ENCODE results near the gene PSIP1. TPM values are rescaled to one million over a fixed set of nuclear protein-coding genes. Genes with fewer than 3 reads are reported as not detected.
"Not testable (repeated sequence)": the region's sequence is repeated elsewhere in the genome, so short reads cannot be mapped to it uniquely, and the experiment has no call there.

PSIP1 gene
- polyA plus RNA-seq, 1 donor = 68.4 TPM

DNA sequence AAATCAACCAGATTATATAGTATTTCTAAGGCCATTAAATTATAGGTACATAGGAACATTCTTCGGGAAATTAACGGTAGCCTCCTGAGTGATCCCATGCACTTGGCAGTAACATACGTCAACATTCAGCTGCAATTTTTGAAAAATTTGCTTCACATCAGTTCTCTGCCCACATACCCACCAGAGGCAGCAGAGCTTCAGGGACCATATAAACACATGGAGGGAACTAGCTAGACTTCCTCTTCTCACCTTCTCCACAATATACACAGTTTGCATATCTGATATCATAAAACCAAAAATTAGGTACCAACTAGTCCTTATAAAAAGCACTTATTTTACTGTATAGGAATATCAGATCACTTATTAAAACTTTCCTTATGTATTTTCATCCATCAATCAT is 4.8 kb downstream of the PSIP1 start:
- DNase-seq (ENCODE audit: low read depth) = no peak

DNA sequence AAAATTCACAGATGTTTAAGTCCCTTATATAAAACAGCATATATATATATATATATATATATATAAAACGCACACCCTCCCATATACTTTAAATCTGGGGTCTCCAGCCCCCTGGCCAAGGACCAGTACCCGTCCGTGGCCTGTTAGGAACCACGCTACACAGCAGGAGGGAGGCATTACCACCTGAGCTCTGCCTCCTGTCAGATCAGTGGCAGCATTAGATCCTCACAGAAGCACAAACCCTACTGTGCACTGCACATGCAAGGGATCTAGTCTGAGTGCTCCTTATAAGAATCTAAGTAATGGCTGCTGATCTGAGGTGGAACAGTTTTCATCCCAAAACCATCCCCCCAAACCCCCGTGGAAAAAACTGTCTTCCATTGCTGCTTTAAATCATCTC is 9.0 kb downstream of the PSIP1 start:
- no peak for DNase-seq (ENCODE audit: low read depth)

GRCh38 chr9:15501179-15501578 is 9.6 kb downstream of the PSIP1 start:
- DNase-seq (ENCODE audit: low read depth) = no peak

GRCh38 chr9:15499139-15499538 is 11.6 kb downstream of the PSIP1 start:
- no peak for DNase-seq (ENCODE audit: low read depth)

GRCh38 chr9:15498246-15498995 is 12.3 kb downstream of the PSIP1 start:
- DNase-seq (ENCODE audit: low read depth) = no peak

DNA sequence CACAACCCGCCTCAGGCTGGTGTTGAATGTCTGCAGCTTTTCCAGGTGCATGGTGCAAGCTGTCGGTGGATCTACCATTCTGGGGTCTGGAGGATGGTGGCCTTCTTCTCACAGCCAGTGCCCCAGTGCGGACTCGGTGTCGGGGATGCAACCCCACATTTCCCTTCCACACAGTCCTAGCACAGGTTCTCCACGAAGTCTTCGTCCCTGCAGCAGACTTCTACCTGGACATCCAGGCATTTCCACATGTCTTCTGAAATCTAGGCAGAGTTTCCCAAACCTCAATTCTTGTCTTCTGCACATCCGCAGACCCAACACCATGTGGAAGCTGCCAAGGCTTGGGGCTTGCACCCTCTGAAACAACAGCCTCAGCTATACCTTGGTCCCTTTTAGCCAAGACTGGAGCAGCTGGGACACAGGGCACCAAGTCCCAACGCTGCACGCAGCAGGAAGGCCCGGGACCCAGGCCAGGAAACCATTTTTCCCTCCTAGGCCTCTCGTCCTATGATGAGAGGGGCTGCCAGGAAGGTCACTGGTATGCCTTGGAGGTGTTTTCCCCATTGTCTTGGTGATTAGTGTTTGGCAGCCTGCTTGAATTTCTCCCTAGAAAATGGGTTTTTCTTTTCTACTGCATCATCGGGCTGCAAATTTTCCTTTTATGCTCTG is 18.2 kb downstream of the PSIP1 start:
- no peak for DNase-seq (ENCODE audit: low read depth)

DNA sequence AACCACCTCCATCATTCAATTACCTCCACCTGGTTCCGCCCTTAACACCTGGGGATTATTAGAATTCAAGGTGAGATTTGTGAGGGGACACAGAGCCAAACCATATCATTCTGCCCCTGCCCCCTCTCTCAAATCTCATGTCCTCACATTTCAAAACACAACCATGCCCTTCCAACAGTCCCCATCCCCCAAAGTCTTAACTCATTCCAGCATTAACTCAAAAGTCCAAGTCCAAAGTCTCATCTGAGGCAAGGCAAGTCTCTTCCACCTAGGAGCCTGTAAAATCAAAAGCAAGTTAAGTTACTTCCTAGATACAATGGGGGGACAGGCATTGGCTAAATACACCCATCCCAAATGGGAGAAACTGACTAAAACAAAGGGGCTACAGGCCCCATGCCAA is 18.8 kb downstream of the PSIP1 start:
- no peak for DNase-seq (ENCODE audit: low read depth)

DNA sequence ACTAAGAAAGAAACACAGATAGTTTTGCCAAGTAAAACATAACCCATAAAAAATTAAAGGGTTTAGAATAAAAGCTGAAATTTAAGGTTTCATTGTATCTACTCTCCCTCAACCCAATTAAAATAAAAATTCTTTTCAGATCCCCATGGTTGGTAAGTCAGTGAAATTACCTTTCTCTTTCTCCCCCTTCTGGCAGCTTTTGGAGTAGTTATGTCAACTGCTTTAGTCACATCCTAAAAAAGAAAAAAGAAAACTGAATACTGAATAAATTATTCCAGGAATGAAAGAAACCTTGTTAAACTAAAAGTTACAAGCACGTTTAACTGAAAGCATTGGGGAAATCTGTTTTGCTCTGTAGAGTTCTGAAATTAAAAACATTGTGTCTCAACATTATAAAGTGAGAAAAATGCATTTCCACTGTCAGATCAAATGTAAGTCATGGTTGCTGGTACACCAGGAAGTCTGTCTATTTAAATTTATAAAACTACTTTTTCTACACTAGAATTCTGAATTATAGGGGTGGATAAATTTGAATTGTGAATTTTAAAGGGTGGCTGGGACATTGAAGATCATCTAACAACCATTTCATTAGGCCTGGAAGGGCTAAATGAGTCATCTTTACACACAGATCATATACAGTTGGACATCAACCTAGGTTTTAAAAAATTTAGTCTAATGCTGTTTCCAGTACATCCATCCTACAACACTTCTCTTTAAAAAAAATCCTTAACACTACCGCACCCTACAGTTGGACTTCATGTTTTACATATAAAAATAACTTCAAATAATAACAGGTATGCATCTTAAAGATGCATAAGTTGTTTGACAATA is 24.7 kb downstream of the PSIP1 start:
- no peak for DNase-seq (ENCODE audit: low read depth)

GRCh38 chr9:15484802-15485201 is 26.0 kb downstream of the PSIP1 start:
- no peak for DNase-seq (ENCODE audit: low read depth)

- DNase-seq (ENCODE audit: low read depth) = no peak
These were observed 28.6 kb downstream of the PSIP1 start for GRCh38 chr9:15482146-15482545.

DNA sequence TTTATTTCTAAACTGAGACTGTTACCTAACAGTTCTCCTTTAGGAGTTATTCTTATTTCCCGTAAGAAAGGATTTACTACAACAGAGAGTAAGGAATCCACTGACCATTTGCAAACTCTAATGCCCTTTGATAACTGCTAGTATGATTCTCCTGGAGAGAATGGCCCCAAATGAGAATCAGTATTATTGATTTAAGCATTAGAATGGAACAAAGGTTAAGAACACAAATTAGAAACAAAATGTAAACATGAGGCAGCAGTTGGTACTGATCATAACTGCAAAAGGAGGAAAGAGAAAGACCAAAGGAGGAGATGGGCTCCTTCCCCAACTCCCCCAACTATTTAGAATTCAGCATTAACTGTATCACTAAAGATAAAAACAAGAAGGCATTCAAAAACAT is 30.7 kb downstream of the PSIP1 start:
- DNase-seq (ENCODE audit: low read depth) = no peak

DNA sequence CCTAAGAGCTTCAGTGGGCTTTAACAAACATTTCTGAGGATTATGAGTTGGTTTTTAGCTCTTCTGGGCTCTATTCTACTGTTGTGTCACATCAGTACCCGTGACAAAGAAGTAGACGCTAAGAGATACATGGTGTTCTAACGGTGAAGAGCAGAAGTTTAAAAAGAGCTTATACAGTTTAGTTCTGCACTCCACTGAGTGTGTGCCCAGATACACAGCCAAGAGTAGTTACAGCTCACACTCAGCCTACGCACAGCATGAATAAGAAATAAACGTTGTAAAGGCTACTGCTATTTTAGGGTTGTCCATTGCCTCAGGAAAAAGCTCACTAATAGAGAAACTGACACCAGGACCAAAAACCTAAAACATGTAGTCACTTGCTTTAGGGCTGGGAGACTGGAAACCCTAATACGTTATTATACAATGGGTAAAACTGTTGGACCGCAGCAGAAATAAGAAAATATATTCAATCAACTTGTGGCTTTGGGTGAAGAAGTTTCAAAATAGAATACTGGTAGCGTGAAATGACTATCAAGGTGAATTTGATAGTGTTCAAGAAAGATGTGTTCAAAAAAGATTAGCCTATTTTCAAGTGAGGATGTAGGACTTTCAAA is 34.7 kb downstream of the PSIP1 start:
- DNase-seq (ENCODE audit: low read depth) = no peak

DNA sequence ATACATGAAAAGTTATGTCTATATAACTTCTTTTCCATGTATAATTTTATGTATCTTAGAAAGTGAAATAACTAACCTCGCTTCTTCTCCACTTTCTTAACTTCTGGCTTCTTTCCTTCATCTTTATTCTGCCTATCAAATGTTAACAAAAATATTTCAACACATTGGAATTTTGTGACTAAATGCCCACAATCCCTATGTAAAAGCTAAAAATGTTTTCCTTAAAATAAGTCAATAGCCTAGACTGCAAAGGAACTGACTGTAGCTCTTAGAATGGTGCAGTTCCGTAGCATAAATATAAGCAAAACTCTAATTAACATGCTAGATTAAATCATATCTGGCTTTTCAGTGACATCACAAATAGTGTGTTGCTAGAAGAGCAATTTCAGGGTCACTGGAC is 40.9 kb downstream of the PSIP1 start:
- no peak for DNase-seq (ENCODE audit: low read depth)

DNA sequence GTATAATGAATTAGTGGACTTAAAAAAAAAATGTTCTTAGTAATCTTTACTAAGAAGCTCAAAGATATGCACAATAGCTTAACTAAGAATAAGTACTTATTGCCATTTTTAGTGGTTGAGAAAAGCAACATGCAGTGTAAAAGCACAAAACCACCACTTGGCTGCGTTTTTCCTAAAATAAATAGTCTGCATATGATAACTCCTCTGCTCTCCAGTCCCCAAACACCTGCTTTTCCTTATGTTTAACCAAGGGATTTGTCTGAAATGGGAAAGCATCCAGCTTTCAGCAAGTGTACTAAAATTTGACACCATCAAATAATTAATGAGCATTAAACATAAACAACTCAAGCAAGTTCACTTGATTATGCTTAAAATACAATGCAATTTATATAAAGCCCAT is 41.4 kb downstream of the PSIP1 start:
- DNase-seq (ENCODE audit: low read depth) = no peak

DNA sequence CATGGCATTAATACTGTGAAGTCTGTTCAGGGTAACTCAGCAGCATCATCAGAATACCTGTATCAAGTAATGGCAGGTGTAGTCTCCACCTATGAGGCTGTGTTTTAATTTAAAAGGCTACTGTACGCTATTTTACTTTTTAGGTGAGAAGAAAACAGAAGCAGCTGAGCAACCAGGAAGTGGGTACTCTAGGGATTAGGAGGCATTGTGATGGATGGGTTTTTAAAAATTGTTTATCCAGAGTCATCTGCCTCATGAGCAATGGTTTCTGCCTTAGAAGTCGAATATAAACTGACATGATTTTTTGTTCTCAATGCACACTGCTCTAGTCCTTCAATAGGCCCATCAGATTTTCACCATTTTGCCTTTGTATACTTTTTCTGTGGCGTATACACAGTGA is 42.6 kb downstream of the PSIP1 start:
- DNase-seq (ENCODE audit: low read depth) = no peak

GRCh38 chr9:15461601-15462000 is 49.2 kb downstream of the PSIP1 start:
- no peak for DNase-seq (ENCODE audit: low read depth)

DNA sequence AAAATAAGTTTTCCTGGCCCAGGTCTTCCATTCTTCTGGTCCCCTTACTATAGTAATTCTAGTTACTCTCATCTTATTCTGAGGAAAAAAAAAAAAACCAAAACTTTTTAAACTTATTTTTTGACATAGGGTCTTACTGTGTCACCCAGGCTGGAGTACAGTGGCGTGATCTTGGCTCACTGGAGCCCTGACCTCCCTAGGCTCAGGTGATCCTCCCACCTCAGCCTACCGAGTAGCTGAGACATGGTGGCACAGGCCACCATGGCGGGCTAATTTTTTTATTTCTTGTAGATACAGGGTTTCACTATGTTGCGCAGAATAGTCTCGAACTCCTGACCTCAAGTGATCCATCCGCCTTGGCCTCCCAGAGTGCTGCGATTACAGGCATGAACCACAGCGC is 49.7 kb downstream of the PSIP1 start:
- no peak for DNase-seq (ENCODE audit: low read depth)

DNA sequence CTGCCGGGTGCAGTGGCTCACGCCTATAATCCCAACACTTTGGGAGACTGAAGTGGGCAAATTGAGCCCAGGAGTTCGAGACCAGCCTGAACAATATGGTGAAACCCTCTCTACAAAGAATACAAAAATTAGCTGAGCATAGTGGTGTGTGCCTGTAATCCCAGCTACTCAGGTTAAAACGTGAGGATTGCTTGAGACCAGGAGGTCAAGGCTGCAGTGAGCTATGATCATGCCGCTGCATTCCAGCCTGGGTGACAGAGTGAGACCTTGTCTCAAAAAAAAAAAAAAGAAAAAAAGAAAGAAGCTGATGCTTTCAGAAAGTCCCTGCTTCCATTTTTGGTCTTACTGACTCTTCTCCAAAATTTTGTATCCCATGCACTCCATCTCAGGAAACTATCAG is 56.8 kb downstream of the PSIP1 start:
- no peak for DNase-seq (ENCODE audit: low read depth)

DNA sequence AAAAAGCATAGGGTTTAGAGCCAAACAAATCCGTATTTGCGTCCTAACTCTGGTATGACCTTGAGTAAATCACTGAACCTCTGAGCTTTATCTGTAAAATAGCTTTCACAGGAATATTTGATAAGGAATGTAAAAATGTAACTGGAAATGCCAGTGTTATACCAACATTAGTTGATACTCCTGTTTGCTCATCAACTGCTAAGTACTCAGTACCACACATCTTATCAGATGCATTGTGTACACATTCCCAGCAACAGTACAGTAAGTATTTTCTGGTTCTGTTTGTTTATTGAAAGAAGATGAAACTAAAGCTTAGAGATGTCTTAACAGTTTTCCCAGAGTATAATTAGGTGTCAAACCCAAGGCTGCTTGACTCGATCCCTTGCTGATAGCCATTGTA is 66.6 kb downstream of the PSIP1 start:
- DNase-seq (ENCODE audit: low read depth) = no peak

DNA sequence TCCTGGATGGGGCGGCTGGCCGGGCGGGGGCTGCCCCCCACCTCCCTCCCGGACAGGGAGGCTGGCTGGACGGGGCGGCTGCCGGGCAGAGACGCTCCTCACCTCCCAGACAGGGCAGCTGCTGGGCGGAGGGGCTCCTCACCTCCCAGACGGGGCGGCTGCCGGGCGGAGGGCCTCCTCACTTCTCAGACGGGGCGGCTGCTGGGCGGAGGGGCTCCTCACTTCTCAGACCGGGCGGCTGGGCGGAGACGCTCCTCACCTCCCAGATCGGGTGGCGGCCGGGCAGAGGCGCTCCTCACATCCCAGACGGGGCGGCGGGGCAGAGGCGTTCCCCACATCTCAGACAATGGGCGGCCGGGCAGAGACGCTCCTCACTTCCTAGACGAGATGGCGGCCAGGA is 68.5 kb downstream of the PSIP1 start:
- DNase-seq (ENCODE audit: low read depth) = not testable (repeated sequence)

GRCh38 chr9:15441841-15442240 is 68.9 kb downstream of the PSIP1 start:
- DNase-seq (ENCODE audit: low read depth) = not testable (repeated sequence)

DNA sequence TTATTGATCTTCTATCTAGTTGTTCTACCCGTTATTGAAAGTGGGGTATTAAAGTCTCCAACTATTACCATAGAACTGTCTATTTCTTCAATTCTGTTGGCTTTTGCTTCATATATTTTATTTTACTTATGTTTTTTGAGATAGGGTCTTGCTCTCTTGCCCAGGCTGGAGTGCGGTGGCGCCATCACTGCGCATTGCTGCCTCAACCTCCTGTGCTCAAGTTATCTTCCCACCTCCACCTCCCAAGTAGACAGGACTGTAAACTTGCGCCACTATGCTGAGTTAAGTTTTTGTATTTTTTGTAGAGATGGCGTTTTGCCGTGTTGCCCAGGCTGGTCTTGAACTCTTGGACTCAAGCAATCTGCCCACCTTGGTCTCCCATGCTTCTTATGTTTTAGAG is 71.9 kb downstream of the PSIP1 start:
- DNase-seq (ENCODE audit: low read depth) = no peak

Measured in forelimb muscle (tissue), 1 donor.